IPS-15b (cell line): ENCODE results near the gene SAG.

Experiments
- H3K27me3 ChIP-seq: one replicate; pipeline ENCODE4 v1.6.1; 2013; ENCODE audit warnings: low read length; ENCODE audit not compliant: control insufficient read depth, insufficient read depth
- H3K36me3 ChIP-seq: one replicate; pipeline ENCODE4 v1.6.1; 2013; ENCODE audit warnings: low read length; ENCODE audit not compliant: control insufficient read depth, insufficient read depth
- H3K4me1 ChIP-seq: one replicate; pipeline ENCODE4 v1.6.1; 2013; ENCODE audit warnings: mild to moderate bottlenecking, low read length; ENCODE audit not compliant: control insufficient read depth, insufficient read depth
- H3K4me3 ChIP-seq: one replicate; pipeline ENCODE4 v1.5.1; 2013; ENCODE audit warnings: low read depth, low read length
- H3K9ac ChIP-seq: one replicate; pipeline ENCODE4 v1.6.1; 2013; ENCODE audit warnings: low read depth, mild to moderate bottlenecking, low read length
- H3K9me3 ChIP-seq: one replicate; pipeline ENCODE4 v1.6.1; 2013; ENCODE audit warnings: mild to moderate bottlenecking, low read length; ENCODE audit not compliant: control insufficient read depth, insufficient read depth

SAG gene

DNA sequence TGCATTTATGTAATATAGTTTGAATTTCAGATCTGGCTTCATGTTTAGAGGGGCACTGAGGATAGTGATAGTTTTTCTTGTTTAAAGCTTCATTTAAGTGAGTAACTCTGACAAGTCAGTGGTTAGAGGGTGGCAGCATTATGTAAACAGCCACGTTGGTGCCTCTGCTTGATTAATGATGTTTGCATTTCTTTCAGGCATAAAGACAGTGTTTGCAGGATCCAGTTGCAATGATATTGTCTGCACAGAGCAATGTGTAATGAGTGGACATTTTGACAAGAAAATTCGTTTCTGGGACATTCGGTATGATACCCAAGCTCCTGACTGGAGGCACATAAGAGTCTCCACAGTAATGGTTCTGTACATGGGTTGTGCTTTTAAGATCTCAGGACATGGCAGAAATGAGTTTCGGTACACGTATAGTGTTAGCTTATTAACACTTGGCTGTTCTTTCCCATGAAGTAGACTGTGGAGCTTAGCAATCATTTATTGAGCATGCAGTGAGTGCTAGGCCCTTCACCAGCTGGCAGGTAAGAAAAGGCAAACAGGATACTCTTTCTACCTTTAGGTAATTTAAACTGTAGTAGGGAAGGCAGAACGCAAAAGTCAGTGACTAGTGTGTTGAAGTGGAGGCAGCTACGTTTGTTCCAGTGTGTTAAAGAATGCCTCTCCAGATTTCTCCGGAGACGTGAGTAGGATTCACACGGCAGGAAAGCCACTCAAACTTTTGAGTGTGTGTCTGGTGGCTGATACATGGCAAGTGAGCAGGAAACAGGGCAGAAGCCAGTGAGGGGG is 17.4 kb upstream of the SAG start:
- no peaks in the 10 kb centered on the region for H3K9me3 ChIP-seq
- H3K9ac ChIP-seq, result no peak overlapping the region
- H3K36me3 ChIP-seq, result peaks cover 71% of the 10 kb centered on the region
- no peaks in the 10 kb centered on the region for H3K27me3 ChIP-seq
- H3K4me1 ChIP-seq, result no peaks in the 10 kb centered on the region
- no peak overlapping the region for H3K4me3 ChIP-seq

DNA sequence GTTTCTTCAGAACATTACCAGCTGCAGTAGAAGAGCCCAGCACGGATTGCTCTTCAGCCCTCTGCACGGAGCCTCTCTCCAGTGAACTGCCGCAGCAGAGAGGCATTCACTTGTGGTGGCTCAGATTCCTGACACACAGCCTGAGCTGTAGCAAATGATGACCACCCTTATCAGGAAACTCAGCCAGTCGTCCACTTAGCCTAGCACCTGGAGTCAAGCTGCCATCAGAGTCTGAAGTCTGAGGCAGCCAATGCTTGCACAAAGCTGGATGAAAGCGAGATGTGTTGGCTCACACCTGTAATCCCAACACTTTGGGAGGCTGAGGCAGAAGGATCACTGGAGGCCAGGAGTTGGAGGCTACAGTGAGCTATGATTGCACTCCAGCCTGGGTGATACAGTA is 11.7 kb upstream of the SAG start:
- no peak overlapping the region for H3K4me3 ChIP-seq

DNA sequence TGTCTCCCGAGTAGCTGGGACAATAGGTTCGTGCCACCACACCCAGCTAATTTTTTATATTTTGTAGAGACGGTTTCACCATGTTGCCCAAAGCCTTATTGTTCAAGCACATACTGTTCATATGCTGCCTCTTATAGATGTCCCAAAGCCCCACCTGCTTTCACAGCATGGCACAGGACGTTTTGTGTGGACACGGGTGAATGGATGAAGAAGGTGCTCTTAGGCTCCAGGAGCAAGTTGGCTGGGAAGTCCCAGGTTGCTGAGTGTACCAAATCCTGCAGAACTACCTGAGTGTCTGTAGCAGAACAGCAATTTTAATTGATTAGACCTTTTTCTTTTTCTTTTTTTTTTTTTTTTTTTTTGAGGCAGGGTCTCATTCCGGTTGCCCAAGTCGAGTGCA is 10.5 kb upstream of the SAG start:
- no peaks in the 10 kb centered on the region for H3K9me3 ChIP-seq
- H3K27me3 ChIP-seq, result no peaks in the 10 kb centered on the region
- H3K4me3 ChIP-seq, result no peak overlapping the region
- H3K36me3 ChIP-seq, result peaks cover 37% of the 10 kb centered on the region
- H3K4me1 ChIP-seq, result peaks cover 6% of the 10 kb centered on the region
- H3K9ac ChIP-seq, result no peak overlapping the region

More for the DNA sequence above, 11.7 kb upstream of the SAG start:
- Histone ChIP-seq H3K36me3 (peaks cover 47% of the 10 kb centered on the region), H3K9ac (no peak overlapping the region), H3K27me3 (no peaks in the 10 kb centered on the region), H3K9me3 (no peaks in the 10 kb centered on the region), H3K4me1 (peaks cover 6% of the 10 kb centered on the region)

DNA sequence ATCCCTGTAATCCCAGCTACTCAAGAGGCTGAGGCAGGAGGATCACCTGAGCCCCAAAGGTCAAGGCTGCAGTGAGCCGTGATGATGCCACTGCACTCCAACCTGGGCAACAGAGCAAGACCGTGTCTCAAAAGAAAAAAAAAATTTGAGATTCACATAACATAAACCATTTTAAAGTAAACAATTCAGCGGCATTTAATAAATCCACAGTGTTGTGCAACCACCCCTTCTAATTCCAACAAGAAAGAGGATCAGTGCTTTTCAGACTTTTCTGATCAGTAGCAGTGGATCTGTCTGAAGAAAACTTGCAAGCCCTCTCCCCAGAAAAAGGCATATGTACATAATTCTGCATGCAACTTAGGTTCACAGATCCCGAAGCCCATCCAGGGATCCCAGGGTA is 7.2 kb upstream of the SAG start:
- Histone ChIP-seq H3K27me3 (no peaks in the 10 kb centered on the region), H3K36me3 (peaks cover 8% of the 10 kb centered on the region), H3K9me3 (no peaks in the 10 kb centered on the region), H3K9ac (no peak overlapping the region), H3K4me1 (peaks cover 6% of the 10 kb centered on the region), H3K4me3 (no peak overlapping the region)

DNA sequence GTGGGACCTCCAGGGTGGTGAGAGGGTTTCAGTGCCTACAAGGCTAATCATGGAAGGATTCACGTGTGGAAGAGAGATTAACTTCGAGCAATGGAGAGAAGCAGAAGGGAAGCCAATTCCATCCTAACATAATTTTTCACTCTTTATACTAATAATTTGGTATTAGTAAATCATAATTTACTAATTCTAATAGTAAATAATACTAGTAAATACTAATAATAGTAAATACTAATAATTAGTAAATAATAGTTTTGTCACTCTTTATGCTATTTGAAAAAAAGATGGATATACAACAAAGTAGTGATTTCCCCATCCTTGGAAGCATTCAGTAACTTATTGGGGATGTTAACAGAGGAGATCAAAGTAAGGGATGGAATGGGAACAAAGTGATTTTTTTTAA is 6.4 kb upstream of the SAG start:
- Histone ChIP-seq H3K9ac (no peak overlapping the region), H3K9me3 (no peaks in the 10 kb centered on the region), H3K27me3 (no peaks in the 10 kb centered on the region), H3K4me1 (peaks cover 6% of the 10 kb centered on the region), H3K36me3 (peaks cover 1% of the 10 kb centered on the region), H3K4me3 (no peak overlapping the region)

DNA sequence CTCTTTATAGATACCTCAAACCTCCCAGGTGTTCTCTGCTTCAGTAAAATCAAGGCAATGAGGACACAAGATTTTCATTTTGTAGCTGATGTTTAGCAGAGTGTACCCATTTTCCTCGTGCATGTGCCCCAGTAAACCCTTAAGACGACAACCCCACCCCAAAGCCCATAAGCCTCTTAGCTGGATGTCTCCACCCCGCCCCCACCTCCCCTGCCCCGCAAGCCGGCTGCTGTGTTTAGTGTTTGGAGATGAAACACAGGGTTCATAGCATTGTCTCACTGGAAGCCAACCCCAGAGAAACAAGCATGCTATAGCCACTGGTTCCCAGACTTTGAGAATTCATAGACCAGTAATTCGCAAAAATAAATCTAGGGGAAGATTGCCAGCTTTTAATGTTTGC is 5.8 kb upstream of the SAG start:
- H3K27me3 ChIP-seq, result no peaks in the 10 kb centered on the region
- no peaks in the 10 kb centered on the region for H3K9me3 ChIP-seq
- H3K36me3 ChIP-seq, result no peaks in the 10 kb centered on the region
- H3K4me1 ChIP-seq, result peaks cover 6% of the 10 kb centered on the region
- no peak overlapping the region for H3K4me3 ChIP-seq
- H3K9ac ChIP-seq, result no peak overlapping the region

DNA sequence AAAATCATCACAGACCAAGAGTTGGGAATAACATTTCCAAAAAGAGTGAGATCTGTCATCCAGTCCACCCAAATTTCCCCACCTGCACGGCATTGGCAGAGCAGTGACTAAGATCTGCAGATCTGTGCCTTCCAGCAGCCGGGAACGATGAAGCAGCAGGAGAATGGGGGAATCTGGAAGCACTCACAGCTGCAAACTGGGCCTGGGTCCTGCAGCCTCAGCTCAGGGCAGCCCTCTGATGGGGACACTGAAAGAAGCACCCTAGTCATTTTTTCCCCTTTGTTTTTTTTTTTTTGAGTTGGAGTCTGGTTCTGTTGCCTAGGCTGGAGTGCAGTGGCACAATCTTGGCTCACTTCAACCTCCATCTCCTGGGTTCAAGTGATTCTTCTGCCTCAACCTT is 4.4 kb upstream of the SAG start:
- Histone ChIP-seq H3K4me3 (no peak overlapping the region), H3K9me3 (no peaks in the 10 kb centered on the region), H3K36me3 (no peaks in the 10 kb centered on the region), H3K4me1 (peaks cover 6% of the 10 kb centered on the region), H3K9ac (no peak overlapping the region), H3K27me3 (no peaks in the 10 kb centered on the region)

DNA sequence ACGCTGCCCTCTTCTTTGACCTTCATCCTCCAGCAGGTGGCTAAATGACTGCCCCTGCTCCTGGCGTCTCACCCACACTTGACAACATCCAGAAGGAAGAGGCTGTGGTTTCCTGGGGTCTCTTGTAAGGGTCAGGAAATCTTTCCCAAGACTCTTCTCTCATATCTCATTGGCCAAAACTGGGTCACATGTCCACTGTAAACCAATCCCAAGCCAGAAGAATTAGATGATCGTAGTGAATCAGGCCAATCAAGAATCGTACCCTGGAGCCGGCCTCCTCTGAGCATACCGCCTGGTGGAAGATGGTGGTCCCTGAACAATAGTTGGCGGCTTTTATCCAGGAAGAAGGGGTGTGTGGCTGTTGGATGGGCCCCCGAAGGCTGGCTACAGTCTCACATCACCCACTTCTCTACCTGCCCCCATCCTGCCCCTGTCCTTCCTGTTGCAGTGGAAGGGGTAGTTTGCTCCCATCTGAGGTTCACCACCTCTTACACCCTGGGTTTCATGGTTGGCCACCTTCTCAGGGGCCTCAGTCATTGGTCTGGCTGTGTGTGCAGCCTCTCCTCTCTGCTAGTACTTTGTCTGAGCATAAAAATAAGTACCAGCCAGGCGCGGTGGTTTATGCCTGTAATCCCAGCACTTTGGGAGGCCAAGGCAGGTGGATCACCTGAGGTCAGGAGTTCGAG is 3.8 kb downstream of the SAG start:
- no peak overlapping the region for H3K9ac ChIP-seq
- no peak overlapping the region for H3K4me3 ChIP-seq
- H3K4me1 ChIP-seq, result no peaks in the 10 kb centered on the region
- H3K9me3 ChIP-seq, result no peaks in the 10 kb centered on the region
- no peaks in the 10 kb centered on the region for H3K27me3 ChIP-seq
- H3K36me3 ChIP-seq, result no peaks in the 10 kb centered on the region

DNA sequence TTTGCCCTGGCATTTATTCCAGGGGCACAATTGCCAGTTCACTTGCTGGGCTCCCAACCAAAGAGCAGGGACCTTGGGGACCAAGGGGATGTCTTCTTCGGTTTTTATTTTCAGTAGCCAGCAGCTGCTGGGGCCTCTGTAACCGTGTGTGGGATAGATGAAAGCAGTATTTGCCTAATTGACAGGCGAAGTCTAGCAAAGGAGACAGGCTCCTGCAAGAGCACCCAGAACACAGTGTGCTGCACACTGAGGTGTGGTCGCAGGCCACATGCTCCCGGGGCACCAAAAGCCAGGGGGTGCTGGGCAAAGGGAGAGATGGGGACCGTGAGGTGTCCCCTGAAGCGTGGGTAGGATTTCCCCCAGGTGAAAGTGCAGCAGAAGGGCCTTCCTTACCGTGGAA is 5.3 kb downstream of the SAG start:
- Histone ChIP-seq H3K36me3 (no peaks in the 10 kb centered on the region), H3K4me1 (no peaks in the 10 kb centered on the region), H3K27me3 (no peaks in the 10 kb centered on the region), H3K9ac (no peak overlapping the region), H3K4me3 (no peak overlapping the region), H3K9me3 (no peaks in the 10 kb centered on the region)

DNA sequence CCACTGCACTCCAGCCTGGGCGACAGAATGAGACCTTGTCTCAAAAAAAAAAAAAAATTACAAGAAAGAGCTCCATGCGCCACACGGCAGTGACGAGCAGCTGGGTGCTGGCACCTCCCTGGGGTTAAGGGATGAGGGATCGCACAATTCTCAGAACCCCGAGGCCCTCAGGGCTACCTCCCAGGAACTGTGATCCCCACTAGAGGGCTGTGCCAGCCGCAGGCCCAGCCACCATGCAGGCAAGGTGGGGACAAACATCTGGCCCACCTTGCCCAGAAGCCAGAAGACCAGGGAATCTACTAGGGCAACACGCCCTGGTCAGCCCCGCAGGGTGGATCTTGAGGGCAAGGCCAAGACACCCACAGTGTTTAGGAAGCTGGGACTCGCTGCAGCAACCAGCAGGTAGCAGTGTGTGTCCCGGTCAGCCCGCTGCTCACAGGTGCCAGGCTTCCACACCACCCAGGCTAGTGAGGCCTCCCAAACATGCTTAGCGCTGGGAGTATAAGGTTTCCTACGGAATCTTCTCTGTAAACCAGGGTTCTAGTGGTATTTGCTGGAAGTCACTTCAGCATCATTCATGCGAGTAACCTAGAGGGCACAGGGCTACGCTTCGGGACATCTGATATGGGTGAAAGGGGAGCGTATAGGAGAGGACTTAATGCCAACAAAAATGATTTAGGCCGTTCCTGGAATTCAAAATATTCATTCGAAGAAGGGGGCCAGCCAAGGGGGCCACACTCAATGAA is 6.7 kb downstream of the SAG start:
- no peaks in the 10 kb centered on the region for H3K27me3 ChIP-seq
- H3K4me3 ChIP-seq, result no peak overlapping the region
- H3K4me1 ChIP-seq, result no peaks in the 10 kb centered on the region
- no peaks in the 10 kb centered on the region for H3K9me3 ChIP-seq
- no peak overlapping the region for H3K9ac ChIP-seq
- H3K36me3 ChIP-seq, result no peaks in the 10 kb centered on the region

DNA sequence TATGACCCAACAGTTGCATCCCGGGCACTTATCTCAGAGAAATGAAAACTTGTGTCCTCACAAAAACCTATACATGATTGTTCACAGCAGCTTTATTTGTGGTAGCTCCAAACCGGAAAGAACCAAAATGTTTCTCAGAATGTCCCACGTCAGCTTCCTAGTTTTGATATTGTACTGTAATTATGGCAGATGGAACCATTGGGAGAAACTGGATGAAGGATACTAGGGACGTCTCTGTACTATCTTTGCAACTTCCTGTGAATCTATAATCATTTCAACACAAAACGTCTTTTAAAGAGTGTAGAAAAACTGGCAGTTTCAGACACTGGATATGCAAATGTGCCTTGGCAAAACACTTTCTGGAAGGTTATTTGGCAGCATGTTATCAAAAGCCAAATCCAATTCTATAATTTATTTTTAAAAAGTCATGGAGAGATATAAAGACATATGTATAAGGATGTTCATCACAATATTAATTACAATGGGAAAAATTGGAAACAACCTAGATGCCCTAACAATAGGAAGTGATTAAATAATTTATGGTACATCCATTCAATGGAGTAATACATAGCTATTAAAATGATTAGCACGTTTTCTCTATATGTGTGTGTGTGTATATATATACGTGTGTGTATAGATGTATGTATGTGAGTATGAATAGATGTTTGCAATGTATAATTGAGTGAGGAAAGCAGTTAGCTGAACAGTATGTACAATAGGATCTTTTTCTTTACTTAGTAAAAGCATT is 9.8 kb downstream of the SAG start:
- Histone ChIP-seq H3K4me3 (no peak overlapping the region), H3K4me1 (no peaks in the 10 kb centered on the region), H3K27me3 (no peaks in the 10 kb centered on the region), H3K9ac (no peak overlapping the region), H3K9me3 (no peaks in the 10 kb centered on the region), H3K36me3 (no peaks in the 10 kb centered on the region)
